GM12874 (cell line): Measurements from ENCODE around the gene TBL1X.

ENCODE experiments used
- CTCF ChIP-seq: IDR thresholded peaks from 2 replicates; pipeline ENCODE4 v1.5.1; 2011; ENCODE audit warnings: low read depth, mild to moderate bottlenecking, control low read depth, low read length, moderate library complexity; ENCODE audit not compliant: insufficient read depth

The TBL1X gene

GRCh38 chrX:9465380-9466123, 694 bp downstream of the TBL1X start:
- TF ChIP-seq CTCF: no peak

- no peak for TF ChIP-seq CTCF
These were observed 1.3 kb downstream of the TBL1X start for GRCh38 chrX:9466124-9466495.

- no peak for TF ChIP-seq CTCF
These were observed 1.9 kb downstream of the TBL1X start for GRCh38 chrX:9466736-9467135.

- TF ChIP-seq CTCF: no peak
These were observed 2.3 kb downstream of the TBL1X start for GRCh38 chrX:9467146-9467545.

GRCh38 chrX:9467751-9468150, 2.9 kb downstream of the TBL1X start:
- no peak for TF ChIP-seq CTCF

GRCh38 chrX:9471571-9471985, 6.7 kb downstream of the TBL1X start:
- TF ChIP-seq CTCF: no peak

GRCh38 chrX:9473708-9474107, 8.8 kb downstream of the TBL1X start:
- TF ChIP-seq CTCF: no peak

GRCh38 chrX:9475984-9476383, 11.1 kb downstream of the TBL1X start:
- no peak for TF ChIP-seq CTCF
